Mucosa of rectum (tissue), 2 donors: ENCODE measurements around the gene FSCN2.

Experiments
- H3K27ac ChIP-seq, 2 donors: one replicate each; pipeline ENCODE4 v1.7.0; 2013; ENCODE audit warnings: inconsistent platforms in 2 of 2, low read depth in 2 of 2, low read length in 2 of 2
- H3K27me3 ChIP-seq, 2 donors: one replicate each; pipeline ENCODE4 v1.7.0; 2013; ENCODE audit warnings: low read length in 2 of 2; ENCODE audit not compliant: control insufficient read depth in 2 of 2, insufficient read depth in 2 of 2
- H3K36me3 ChIP-seq, 2 donors: one replicate each; pipeline ENCODE4 v1.7.0; 2013; ENCODE audit warnings: low read length in 2 of 2; ENCODE audit not compliant: control insufficient read depth in 2 of 2, insufficient read depth in 2 of 2
- H3K4me1 ChIP-seq, 2 donors: one replicate each; pipeline ENCODE4 v1.7.0; 2013; ENCODE audit warnings: low read length in 2 of 2, mild to moderate bottlenecking in 1 of 2; ENCODE audit not compliant: control insufficient read depth in 2 of 2, insufficient read depth in 2 of 2
- H3K4me3 ChIP-seq, 2 donors: one replicate each; pipeline ENCODE4 v1.7.0; 2013; ENCODE audit warnings: low read length in 2 of 2
- H3K9ac ChIP-seq, 2 donors: one replicate each; pipeline ENCODE4 v1.7.0; 2013; ENCODE audit warnings: low read length in 2 of 2, low read depth in 1 of 2, mild to moderate bottlenecking in 1 of 2
- H3K9me3 ChIP-seq, 2 donors: one replicate each; pipeline ENCODE4 v1.7.0; 2013; ENCODE audit warnings: low read length in 2 of 2; ENCODE audit not compliant: control insufficient read depth in 2 of 2
- donor health status: healthy.
- donor health status: Normal muscosa, but diverticular disease.

Gene FSCN2

DNA sequence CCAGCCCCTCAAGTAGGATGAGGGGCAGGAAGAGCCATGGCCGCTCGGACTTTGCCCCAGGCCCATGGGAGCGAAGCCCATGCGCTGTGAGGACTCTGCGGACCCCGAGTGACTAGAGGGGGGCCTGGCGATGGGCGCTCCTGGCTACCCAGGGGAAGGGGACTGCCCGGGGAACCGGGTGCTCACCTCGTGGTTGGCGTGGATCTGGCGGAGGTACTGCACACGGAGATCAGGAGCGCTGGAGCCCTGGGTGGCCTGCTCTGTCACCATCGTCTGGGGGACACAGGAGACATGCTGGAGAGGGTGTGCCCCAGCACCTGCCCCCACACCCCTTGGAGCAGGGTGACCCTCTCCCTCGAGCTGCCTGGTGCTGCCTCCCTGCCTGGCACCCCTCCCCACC, 12.9 kb downstream of the FSCN2 start:
- H3K4me1 ChIP-seq, result peaks cover 6% of the 10 kb centered on the region in 2 donors
- H3K9me3 ChIP-seq, result no peaks in the 10 kb centered on the region
- H3K27ac ChIP-seq, result no peak overlapping the region
- H3K27me3 ChIP-seq, result peaks cover 6 to 15% of the 10 kb centered on the region in 2 donors
- H3K4me3 ChIP-seq, result no peak overlapping the region
- H3K9ac ChIP-seq, result no peak overlapping the region
- H3K36me3 ChIP-seq, result peaks cover 25 to 34% of the 10 kb centered on the region in 2 donors

DNA sequence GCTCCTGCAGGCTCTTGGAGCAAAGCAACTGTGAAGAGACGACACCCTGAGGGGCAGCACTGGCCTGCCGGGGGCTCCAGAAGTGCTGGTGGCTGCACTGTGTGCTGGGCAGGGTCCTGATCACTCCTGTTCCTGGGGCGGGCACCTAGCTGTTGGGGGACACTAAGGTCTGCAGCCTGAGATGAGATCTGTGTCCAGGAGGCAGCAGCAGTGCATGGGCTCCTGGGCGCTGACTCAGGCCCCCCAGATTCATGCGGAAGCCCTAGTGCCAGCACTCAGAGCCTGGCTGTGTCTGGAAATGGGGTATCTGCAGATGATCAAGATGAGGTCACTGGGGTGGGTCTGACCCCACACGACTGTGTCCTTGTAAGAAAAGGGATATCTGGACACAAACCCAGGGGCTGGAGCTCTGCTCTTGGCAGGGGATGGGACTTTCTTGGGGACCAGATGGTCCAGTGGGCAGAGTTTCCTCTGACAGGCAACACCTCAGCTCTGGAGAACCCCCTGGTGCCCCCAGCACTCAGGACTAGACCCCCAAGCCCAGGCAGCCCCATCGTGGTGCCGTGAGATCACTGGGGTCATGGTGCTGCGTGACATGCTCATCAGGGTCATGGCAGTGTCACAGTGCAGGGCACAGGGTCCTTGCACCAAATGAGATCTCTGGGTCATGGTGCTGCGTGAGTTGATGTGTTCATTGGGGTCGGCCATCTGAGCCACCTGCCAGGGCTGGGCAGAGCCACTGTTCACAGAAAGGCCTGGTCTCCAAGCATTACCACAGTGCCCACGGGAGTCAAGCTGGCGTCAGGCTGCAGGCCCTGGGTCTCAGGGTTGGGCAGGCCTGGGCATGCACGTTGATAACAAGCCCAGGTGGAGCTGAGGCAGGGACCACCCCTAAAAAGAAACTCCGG, 14.5 kb downstream of the FSCN2 start:
- peaks cover 34 to 44% of the 10 kb centered on the region in 2 donors for H3K36me3 ChIP-seq

GRCh38 chr17:81543339-81543675, 15.1 kb downstream of the FSCN2 start:
- no peak overlapping the region for H3K4me3 ChIP-seq
- peaks cover 39 to 47% of the 10 kb centered on the region in 2 donors for H3K36me3 ChIP-seq
- no peak overlapping the region for H3K9ac ChIP-seq
- no peaks in the 10 kb centered on the region for H3K4me1 ChIP-seq
- H3K27ac ChIP-seq, result no peak overlapping the region
- no peaks in the 10 kb centered on the region for H3K9me3 ChIP-seq
- no peaks in the 10 kb centered on the region for H3K27me3 ChIP-seq

More for the DNA sequence above, 14.5 kb downstream of the FSCN2 start:
- Histone ChIP-seq H3K4me3 (no peak overlapping the region), H3K9me3 (no peaks in the 10 kb centered on the region), H3K9ac (no peak overlapping the region), H3K4me1 (peaks cover 2% of the 10 kb centered on the region in 2 donors), H3K27ac (no peak overlapping the region), H3K27me3 (peaks cover 1 to 6% of the 10 kb centered on the region in 2 donors)

DNA sequence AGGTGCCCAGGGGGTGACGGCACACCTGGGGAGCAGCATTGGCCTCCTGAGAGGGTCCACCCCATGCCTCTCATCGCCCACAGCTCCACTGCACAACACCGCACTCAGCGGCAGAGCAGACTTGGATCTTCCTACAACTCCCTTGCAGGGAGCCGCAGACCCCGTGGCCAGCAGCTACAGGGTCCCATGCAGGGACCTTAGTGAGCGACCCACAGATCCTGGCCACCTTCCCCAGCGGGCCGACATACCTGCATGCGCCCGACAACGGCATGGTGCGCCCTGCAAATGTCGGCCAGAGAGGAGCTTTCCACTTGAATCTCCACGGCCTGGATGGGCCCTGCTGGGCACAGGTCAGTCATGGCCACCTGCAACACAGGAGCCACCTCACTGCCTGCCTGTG, 15.6 kb downstream of the FSCN2 start:
- no peaks in the 10 kb centered on the region for H3K9me3 ChIP-seq
- H3K4me3 ChIP-seq, result no peak overlapping the region
- H3K36me3 ChIP-seq, result peaks cover 38 to 48% of the 10 kb centered on the region in 2 donors
- H3K27me3 ChIP-seq, result no peaks in the 10 kb centered on the region
- no peaks in the 10 kb centered on the region for H3K4me1 ChIP-seq
- no peak overlapping the region for H3K27ac ChIP-seq
- H3K9ac ChIP-seq, result no peak overlapping the region

DNA sequence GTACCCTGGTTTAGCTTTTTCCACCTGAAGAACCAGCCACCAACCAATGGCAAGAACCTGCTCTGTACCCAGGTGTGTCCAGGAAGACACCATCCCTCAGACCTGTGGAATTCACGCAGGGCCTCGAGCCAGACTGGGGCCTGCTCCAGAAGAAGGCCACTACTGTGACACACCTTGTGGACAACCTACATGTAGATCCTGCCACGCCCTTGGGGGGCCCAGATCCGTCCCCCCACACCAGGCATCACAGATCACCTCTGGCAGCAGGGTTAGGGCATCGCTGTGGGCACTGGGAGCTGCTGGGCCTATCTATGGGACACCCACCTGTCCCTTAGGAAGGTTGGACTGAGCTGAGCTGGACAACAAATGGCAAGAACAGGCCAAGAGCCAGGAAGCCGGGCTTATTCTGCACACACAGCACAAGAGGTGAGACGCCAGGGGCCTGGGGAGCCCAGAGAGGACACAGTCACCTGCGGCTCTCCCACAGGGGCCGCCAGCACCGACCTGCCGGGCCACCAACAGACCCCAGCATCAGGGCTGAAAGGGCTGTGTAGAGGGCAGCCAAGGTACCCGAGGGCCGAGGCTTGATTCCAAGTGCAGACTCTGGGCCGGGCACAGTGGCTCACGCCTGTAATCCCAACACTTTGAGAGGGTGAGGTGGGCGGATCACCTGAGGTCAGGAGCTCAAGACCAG, 16.3 kb downstream of the FSCN2 start:
- H3K36me3 ChIP-seq, result peaks cover 36 to 47% of the 10 kb centered on the region in 2 donors

GRCh38 chr17:81545160-81545949, 17.2 kb downstream of the FSCN2 start:
- no peak overlapping the region for H3K27ac ChIP-seq
- peaks cover 31 to 46% of the 10 kb centered on the region in 2 donors for H3K36me3 ChIP-seq
- H3K4me1 ChIP-seq, result no peaks in the 10 kb centered on the region
- no peak overlapping the region for H3K9ac ChIP-seq
- H3K9me3 ChIP-seq, result no peaks in the 10 kb centered on the region
- no peak overlapping the region for H3K4me3 ChIP-seq
- H3K27me3 ChIP-seq, result no peaks in the 10 kb centered on the region

More for the DNA sequence above, 16.3 kb downstream of the FSCN2 start:
- Histone ChIP-seq H3K9ac (no peak overlapping the region), H3K4me3 (no peak overlapping the region), H3K27me3 (no peaks in the 10 kb centered on the region), H3K27ac (no peak overlapping the region), H3K9me3 (no peaks in the 10 kb centered on the region), H3K4me1 (no peaks in the 10 kb centered on the region)

GRCh38 chr17:81546906-81547613, 18.9 kb downstream of the FSCN2 start:
- H3K27ac ChIP-seq, result no peak overlapping the region
- H3K9ac ChIP-seq, result no peak overlapping the region
- no peaks in the 10 kb centered on the region for H3K27me3 ChIP-seq
- no peaks in the 10 kb centered on the region for H3K9me3 ChIP-seq
- H3K4me1 ChIP-seq, result peaks cover 5 to 8% of the 10 kb centered on the region in 2 donors
- H3K4me3 ChIP-seq, result no peak overlapping the region
- peaks cover 30 to 39% of the 10 kb centered on the region in 2 donors for H3K36me3 ChIP-seq

- Histone ChIP-seq H3K4me3 (no peak overlapping the region), H3K4me1 (peaks cover 5 to 8% of the 10 kb centered on the region in 2 donors), H3K9ac (no peak overlapping the region), H3K36me3 (peaks cover 30 to 37% of the 10 kb centered on the region in 2 donors), H3K27me3 (no peaks in the 10 kb centered on the region), H3K27ac (no peak overlapping the region), H3K9me3 (no peaks in the 10 kb centered on the region)
Observed at GRCh38 chr17:81547614-81547982, 19.4 kb downstream of the FSCN2 start.

DNA sequence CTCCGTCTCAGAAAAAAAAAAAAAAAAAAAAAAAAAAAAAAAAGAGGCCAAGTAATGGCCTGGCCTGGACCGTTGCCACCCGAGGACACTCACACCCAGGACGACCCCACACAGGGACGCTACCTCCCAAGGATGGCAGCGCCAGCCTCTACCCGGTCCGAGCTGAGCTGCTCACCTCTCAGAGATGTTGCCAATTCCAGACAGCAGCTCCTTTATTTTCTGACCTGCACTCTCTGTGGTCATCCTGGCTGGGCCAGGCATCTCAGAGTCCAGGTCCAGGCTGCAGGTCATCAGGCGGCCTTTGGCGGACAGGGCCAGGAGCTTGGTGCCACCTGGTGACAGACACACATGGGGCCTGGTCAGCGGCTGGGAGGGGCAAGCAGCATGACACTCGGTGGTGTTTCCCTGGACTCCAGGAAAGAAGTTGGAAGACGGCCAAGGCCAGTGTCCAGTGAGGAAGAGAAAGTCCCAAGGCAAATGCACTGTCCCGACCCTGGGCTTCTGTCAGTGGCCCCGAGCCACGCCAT, 20.9 kb downstream of the FSCN2 start:
- no peaks in the 10 kb centered on the region for H3K27me3 ChIP-seq
- no peak overlapping the region for H3K27ac ChIP-seq
- no peaks in the 10 kb centered on the region for H3K9me3 ChIP-seq
- peaks cover 27 to 32% of the 10 kb centered on the region in 2 donors for H3K36me3 ChIP-seq
- H3K4me1 ChIP-seq, result peaks cover 16 to 19% of the 10 kb centered on the region in 2 donors
- no peak overlapping the region for H3K4me3 ChIP-seq
- H3K9ac ChIP-seq, result no peak overlapping the region
